NCI-H2107 (cell line): ENCODE results near the gene COX15.
"Not testable (repeated sequence)": the region's sequence is repeated elsewhere in the genome, so short reads cannot be mapped to it uniquely, and the experiment has no call there.

Experiments
- DNase-seq: peaks from one replicate; lab custom pipeline; 2025; lab: John Stamatoyannopoulos, UW

The COX15 gene

GRCh38 chr10:99740933-99741559 lies 9.1 kb upstream of the COX15 start:
- no peak for DNase-seq

- DNase-seq = no peak
These were observed 8.3 kb upstream of the COX15 start for GRCh38 chr10:99740260-99740659.

GRCh38 chr10:99734111-99734510 lies 2.2 kb upstream of the COX15 start:
- DNase-seq = not testable (repeated sequence)

- DNase-seq = peak; percentile 44
These were observed 1.4 kb upstream of the COX15 start for GRCh38 chr10:99733366-99733765.

- no peak for DNase-seq
These were observed 458 bp downstream of the COX15 start for GRCh38 chr10:99731306-99732032.

GRCh38 chr10:99730026-99730425 lies 1.9 kb downstream of the COX15 start:
- DNase-seq = no peak

GRCh38 chr10:99720387-99720786 lies 11.5 kb downstream of the COX15 start:
- DNase-seq = no peak

- no peak for DNase-seq
These were observed 17.5 kb downstream of the COX15 start for GRCh38 chr10:99714446-99714845.

GRCh38 chr10:99711129-99711719 lies 20.7 kb downstream of the COX15 start:
- DNase-seq = no peak

GRCh38 chr10:99709480-99710229 lies 22.3 kb downstream of the COX15 start:
- DNase-seq = no peak

GRCh38 chr10:99708428-99709012 lies 23.4 kb downstream of the COX15 start:
- no peak for DNase-seq

- DNase-seq = no peak
These were observed 31.3 kb downstream of the COX15 start for GRCh38 chr10:99700649-99701048.

- DNase-seq = no peak
These were observed 33.3 kb downstream of the COX15 start for GRCh38 chr10:99698504-99699080.

GRCh38 chr10:99695761-99696160 lies 36.2 kb downstream of the COX15 start:
- no peak for DNase-seq

- no peak for DNase-seq
These were observed 37.9 kb downstream of the COX15 start for GRCh38 chr10:99693933-99694583.

GRCh38 chr10:99689461-99689860 lies 42.5 kb downstream of the COX15 start:
- DNase-seq = no peak

- no peak for DNase-seq
These were observed 46.3 kb downstream of the COX15 start for GRCh38 chr10:99685597-99685967.

- DNase-seq = no peak
These were observed 49.2 kb downstream of the COX15 start for GRCh38 chr10:99682752-99683151.
